HUES48 (cell line): ENCODE measurements around the gene ERVV-1.
"Not testable (repeated sequence)": the region's sequence is repeated elsewhere in the genome, so short reads cannot be mapped to it uniquely, and the experiment has no call there.

ENCODE experiments used
- H3K27ac ChIP-seq: one replicate; pipeline ENCODE4 v1.7.0; 2013; ENCODE audit warnings: low read depth, low read length, inconsistent platforms
- H3K27me3 ChIP-seq: 2 replicates; pipeline ENCODE4 v1.6.1; 2013; ENCODE audit warnings: mild to moderate bottlenecking, low read length; ENCODE audit not compliant: control insufficient read depth, insufficient read depth
- H3K36me3 ChIP-seq: 2 replicates; pipeline ENCODE4 v1.6.1; 2013; ENCODE audit warnings: low read length; ENCODE audit not compliant: control insufficient read depth, insufficient read depth
- H3K4me1 ChIP-seq: 2 replicates; pipeline ENCODE4 v1.6.1; 2013; ENCODE audit warnings: mild to moderate bottlenecking, low read length; ENCODE audit not compliant: control insufficient read depth, insufficient read depth
- H3K4me3 ChIP-seq: 2 replicates; pipeline ENCODE4 v1.5.1; 2013; ENCODE audit warnings: mild to moderate bottlenecking, low read depth, low read length
- H3K9ac ChIP-seq: 2 replicates; pipeline ENCODE4 v1.6.1; 2013; ENCODE audit warnings: mild to moderate bottlenecking, low read depth, low read length, moderate library complexity
- H3K9me3 ChIP-seq: 2 replicates; pipeline ENCODE4 v1.6.1; 2013; ENCODE audit warnings: low read length; ENCODE audit not compliant: control insufficient read depth, insufficient read depth

Gene ERVV-1

DNA sequence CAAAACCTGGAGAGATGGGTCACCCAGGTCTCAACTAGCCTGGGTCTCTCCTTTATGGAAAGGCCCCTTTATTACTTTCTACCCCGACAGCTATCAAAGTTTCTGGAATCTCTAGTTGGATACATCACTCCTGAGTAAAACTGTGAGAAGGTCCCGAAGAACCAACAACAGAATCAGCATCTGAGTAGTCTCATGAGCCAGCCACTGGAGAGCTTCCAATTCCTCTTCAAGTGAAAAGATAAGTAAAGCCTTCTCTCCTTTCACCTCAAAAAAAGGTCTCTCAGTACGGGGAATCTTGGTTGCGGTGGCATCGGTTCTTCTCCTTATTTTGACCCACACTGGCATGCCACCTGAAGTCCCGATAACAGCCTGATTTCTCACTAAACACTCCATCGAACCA lies at the start of gene ERVV-1:
TSS of gene ERVV-1 (plus strand) at position 301 of the 400 bp plus-strand sequence. CDS start 170 bp downstream, outside the sequence.
- no peaks in the 10 kb centered on the region for H3K27me3 ChIP-seq
- no peak within 1 kb of the TSS for H3K27ac ChIP-seq
- H3K4me1 ChIP-seq: no peaks in the 10 kb centered on the region
- H3K36me3 ChIP-seq: no peaks in the 10 kb centered on the region
- H3K4me3 ChIP-seq: no peak within 1 kb of the TSS
- no peaks in the 10 kb centered on the region for H3K9me3 ChIP-seq
- no peak within 1 kb of the TSS for H3K9ac ChIP-seq

GRCh38 chr19:52967772-52968171 lies 45.9 kb upstream of the ERVV-1 start:
- H3K9me3 ChIP-seq: no peaks in the 10 kb centered on the region

GRCh38 chr19:52981329-52981728 lies 32.4 kb upstream of the ERVV-1 start:
- Histone ChIP-seq H3K9ac (no peak overlapping the region), H3K27ac (no peak overlapping the region)

More at GRCh38 chr19:52967772-52968171, 45.9 kb upstream of the ERVV-1 start:
- Histone ChIP-seq H3K4me1 (0 out of 2 replicates have a peak, but pooled peaks cover 6% of the 10 kb centered on the region), H3K9ac (no peak overlapping the region), H3K4me3 (no peak overlapping the region), H3K27ac (no peak overlapping the region), H3K27me3 (no peaks in the 10 kb centered on the region), H3K36me3 (no peaks in the 10 kb centered on the region)

DNA sequence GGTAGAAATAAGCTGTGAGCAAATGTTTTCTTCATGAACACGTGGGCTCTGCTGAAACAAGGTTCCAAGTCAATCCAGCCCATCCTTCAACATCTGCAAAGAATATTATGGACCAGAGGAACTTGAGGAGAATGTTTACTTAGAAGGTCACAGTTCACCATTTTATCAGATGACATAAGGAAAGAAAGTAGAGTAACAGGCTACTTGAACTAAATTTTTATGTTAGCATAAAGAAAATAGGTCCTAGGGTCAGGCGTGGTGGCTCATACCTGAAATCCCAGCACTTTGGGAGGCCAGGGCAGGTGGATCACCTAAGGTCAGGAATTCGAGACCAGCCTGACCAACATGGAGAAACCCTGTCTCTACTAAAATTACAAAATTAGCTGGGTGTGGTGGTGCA lies 30.6 kb upstream of the ERVV-1 start:
- not testable (repeated sequence) for H3K36me3 ChIP-seq, H3K4me1 ChIP-seq, H3K9ac ChIP-seq, H3K4me3 ChIP-seq, H3K27me3 ChIP-seq, H3K9me3 ChIP-seq, H3K27ac ChIP-seq

More at GRCh38 chr19:52981329-52981728, 32.4 kb upstream of the ERVV-1 start:
- Histone ChIP-seq H3K36me3 (no peaks in the 10 kb centered on the region), H3K4me1 (no peaks in the 10 kb centered on the region), H3K27me3 (no peaks in the 10 kb centered on the region), H3K9me3 (no peaks in the 10 kb centered on the region; the same call in 1 of the 2 replicates), H3K4me3 (no peak overlapping the region)

- H3K9ac ChIP-seq: no peak overlapping the region
- no peak overlapping the region for H3K27ac ChIP-seq
- peaks cover 11% of the 10 kb centered on the region for H3K27me3 ChIP-seq
- no peaks in the 10 kb centered on the region for H3K36me3 ChIP-seq
- H3K9me3 ChIP-seq: no peaks in the 10 kb centered on the region; the same call in 1 of the 2 replicates
- H3K4me3 ChIP-seq: no peak overlapping the region
- 0 out of 2 replicates have a peak, but pooled peaks cover under 1% of the 10 kb centered on the region for H3K4me1 ChIP-seq
Observed at GRCh38 chr19:52987221-52987620, 26.5 kb upstream of the ERVV-1 start.

DNA sequence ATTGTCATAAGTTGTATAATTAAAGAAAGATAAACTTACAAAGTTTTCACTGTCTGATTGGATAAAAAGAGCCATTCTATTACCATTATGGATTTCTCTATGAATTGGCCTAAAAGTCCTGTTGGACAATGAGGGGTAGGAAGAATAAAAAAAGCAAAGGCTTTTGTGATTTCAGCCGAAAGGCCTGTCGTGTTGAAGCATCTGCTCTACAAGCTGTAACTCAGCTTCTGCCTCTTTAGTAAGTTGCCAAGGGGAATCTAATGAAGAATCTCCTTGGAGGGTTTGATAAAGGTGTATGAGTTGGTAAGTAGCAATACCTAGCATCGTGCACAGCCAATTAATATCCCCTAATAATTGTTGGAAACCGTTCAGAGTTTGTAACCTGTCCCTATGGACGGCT lies 25.2 kb upstream of the ERVV-1 start:
- no peaks in the 10 kb centered on the region; the same call in 1 of the 2 replicates for H3K9me3 ChIP-seq
- peaks cover 5% of the 10 kb centered on the region; the same call in 1 of the 2 replicates for H3K4me1 ChIP-seq
- H3K27ac ChIP-seq: no peak overlapping the region

DNA sequence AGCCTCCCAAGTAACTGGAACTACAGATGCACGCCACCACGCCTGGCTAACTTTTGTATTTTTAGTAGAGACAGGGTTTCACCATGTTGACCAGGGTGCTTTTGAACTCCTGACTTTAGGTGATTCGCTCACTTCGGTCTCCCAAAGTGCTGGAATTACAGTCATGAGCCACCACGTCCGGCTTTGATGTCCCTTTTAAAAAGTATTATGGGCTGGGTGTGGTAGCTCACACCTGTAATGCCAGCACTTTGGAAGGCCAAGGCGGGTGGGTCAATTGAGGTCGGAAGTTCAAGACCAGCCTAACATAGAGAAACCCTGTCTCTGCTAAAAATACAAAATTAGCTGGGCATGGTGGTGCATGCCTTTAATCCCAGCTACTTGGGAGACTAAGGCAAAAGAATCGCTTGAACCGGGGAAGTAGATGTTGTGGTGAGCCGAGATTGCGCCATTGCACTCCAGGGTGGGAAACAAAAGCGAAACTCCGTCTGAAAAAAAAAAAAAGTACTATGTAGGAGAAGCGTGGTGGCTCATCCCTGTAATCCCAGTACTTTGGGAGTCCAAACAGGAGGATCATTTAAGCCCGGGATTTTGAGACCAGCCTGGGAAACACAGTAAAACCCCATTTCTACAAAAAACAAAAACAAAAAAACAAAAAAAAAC lies 22.8 kb upstream of the ERVV-1 start:
- H3K9me3 ChIP-seq: no peaks in the 10 kb centered on the region
- no peak overlapping the region for H3K9ac ChIP-seq

More for the DNA sequence above, 25.2 kb upstream of the ERVV-1 start:
- Histone ChIP-seq H3K27me3 (peaks cover 22% of the 10 kb centered on the region), H3K36me3 (no peaks in the 10 kb centered on the region), H3K4me3 (no peak overlapping the region), H3K9ac (no peak overlapping the region)

GRCh38 chr19:52991484-52991883 lies 22.2 kb upstream of the ERVV-1 start:
- H3K4me1 ChIP-seq: peaks cover 5% of the 10 kb centered on the region; the same call in 1 of the 2 replicates
- no peaks in the 10 kb centered on the region for H3K36me3 ChIP-seq
- H3K27me3 ChIP-seq: peaks cover 22% of the 10 kb centered on the region
- H3K4me3 ChIP-seq: no peak overlapping the region
- no peak overlapping the region for H3K9ac ChIP-seq
- H3K9me3 ChIP-seq: no peaks in the 10 kb centered on the region
- no peak overlapping the region for H3K27ac ChIP-seq

More for the DNA sequence above, 22.8 kb upstream of the ERVV-1 start:
- Histone ChIP-seq H3K4me1 (peaks cover 5% of the 10 kb centered on the region; the same call in 1 of the 2 replicates), H3K27ac (no peak overlapping the region), H3K27me3 (peaks cover 22% of the 10 kb centered on the region), H3K36me3 (no peaks in the 10 kb centered on the region), H3K4me3 (no peak overlapping the region)

DNA sequence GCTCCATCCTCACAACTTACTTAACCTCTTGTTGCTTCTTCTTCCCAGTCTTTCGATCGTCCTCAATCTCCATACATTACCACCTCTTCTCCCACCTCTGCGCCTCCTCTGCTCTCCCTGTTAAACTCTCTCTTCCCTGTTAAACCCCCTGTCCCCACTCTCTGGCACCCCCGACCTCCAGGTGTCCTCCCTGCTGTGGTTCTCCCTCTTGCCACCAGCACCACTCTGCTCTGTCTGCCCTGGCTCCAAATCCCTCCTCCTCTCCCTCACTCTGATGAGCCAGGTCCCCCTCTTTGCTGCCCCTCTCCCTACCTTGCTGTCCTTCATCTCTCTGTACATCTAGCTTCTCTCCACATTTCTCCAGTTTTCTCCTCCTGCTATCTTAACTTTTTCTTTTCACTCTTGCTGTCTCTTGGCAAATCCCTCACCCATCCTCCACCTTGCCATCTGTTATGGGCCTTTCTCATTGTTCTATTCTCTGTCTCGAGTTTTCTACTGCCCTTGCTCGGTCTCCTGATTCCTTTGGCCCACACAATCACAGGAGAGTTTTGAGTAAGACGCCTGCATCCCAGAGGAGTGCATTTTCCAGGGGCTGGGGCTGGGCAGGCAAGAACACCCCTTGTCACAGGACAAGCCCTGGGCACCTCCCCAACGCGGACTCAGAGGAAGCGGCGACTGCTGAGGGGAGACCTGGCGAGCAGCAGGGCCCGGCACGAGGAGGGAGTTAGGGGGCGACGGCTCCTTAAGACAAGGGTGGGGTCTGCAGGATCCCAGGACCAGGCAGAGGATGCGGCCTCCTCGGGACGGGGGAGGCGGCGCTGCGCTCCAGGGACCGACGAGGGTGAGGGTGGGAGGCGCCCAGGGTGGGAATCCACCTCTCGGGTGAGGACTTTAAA lies 21.4 kb upstream of the ERVV-1 start:
- H3K9ac ChIP-seq: no peak overlapping the region
- H3K36me3 ChIP-seq: no peaks in the 10 kb centered on the region
- peaks cover 5% of the 10 kb centered on the region; the same call in 1 of the 2 replicates for H3K4me1 ChIP-seq
- H3K27me3 ChIP-seq: peaks cover 22% of the 10 kb centered on the region
- no peak overlapping the region for H3K27ac ChIP-seq
- no peaks in the 10 kb centered on the region for H3K9me3 ChIP-seq
- peak overlapping the region; percentile 75 for H3K4me3 ChIP-seq

DNA sequence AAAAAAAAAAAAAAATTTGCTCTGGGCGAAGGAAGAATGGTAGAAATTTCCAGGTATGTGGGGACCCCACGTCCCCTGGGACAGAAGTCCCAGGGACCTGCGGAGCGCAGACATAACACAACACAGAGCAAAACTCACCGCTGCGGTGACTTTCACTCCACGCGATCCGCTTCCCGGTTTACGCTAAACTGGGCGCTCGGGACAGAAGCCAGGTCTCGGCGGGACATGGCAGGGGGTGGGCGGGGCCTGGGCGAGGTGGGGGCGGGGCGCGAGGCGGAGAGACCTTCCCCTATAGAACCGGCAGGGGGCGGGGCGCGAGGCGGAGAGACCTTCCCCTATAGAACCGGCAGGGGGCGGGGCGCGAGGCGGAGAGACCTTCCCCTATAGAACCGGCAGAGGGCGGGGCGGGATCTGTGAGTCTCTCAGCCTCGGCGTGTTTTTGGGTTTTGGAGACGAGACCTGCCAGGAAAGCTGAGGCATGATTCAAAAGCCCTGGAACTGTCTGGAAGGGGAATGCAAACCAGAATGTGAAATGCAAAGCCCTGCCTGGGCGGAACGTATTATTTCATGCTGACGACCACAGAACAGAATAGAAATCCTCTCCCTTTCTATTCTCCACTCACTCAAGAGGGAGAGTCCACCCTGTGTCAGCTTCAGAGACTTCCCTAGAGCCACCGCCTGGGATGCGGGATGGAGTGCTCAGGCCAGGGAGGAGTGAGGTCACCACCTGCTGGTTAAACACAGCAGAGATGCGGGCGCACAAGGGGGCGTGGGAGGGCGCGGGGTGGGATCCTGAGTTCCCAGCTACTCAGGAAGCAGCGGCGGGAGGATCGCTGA lies 20.2 kb upstream of the ERVV-1 start:
- Histone ChIP-seq H3K27ac (peak overlapping the region; percentile 68), H3K4me3 (peak overlapping the region; percentile 75), H3K9ac (0 out of 2 replicates have a peak overlapping the region, but pooled peaks have one; percentile 31), H3K9me3 (no peaks in the 10 kb centered on the region), H3K4me1 (peaks cover 8% of the 10 kb centered on the region), H3K36me3 (no peaks in the 10 kb centered on the region), H3K27me3 (peaks cover 22% of the 10 kb centered on the region)
